HG03280 (cell line): Measurements from ENCODE around the gene NR2E3.

Source experiments
- ATAC-seq: cut with Tn5 transposase; IDR thresholded peaks from one replicate; pipeline ENCODE4 v1.9.1; 2021; ENCODE audit warnings: mild to moderate bottlenecking, moderate library complexity; ENCODE audit not compliant: unreplicated experiment

NR2E3 gene

GRCh38 chr15:71790081-71790480 is 20.3 kb upstream of the NR2E3 start:
- no peak for ATAC-seq

- no peak for ATAC-seq
Measured at GRCh38 chr15:71791975-71792374, 18.4 kb upstream of the NR2E3 start.

GRCh38 chr15:71792521-71792920 is 17.8 kb upstream of the NR2E3 start:
- no peak for ATAC-seq

- no peak for ATAC-seq
Measured at GRCh38 chr15:71798641-71799040, 11.7 kb upstream of the NR2E3 start.

GRCh38 chr15:71800190-71800589 is 10.2 kb upstream of the NR2E3 start:
- no peak for ATAC-seq

- no peak for ATAC-seq
Measured at GRCh38 chr15:71800835-71801745, 9.3 kb upstream of the NR2E3 start.

- ATAC-seq, result no peak
Measured at GRCh38 chr15:71801935-71802655, 8.3 kb upstream of the NR2E3 start.

GRCh38 chr15:71802770-71803169 is 7.6 kb upstream of the NR2E3 start:
- ATAC-seq, result no peak

- no peak for ATAC-seq
Measured at GRCh38 chr15:71804226-71804625, 6.1 kb upstream of the NR2E3 start.

- ATAC-seq, result no peak
Measured at GRCh38 chr15:71804695-71805470, 5.5 kb upstream of the NR2E3 start.

GRCh38 chr15:71806452-71806931 is 3.9 kb upstream of the NR2E3 start:
- ATAC-seq, result no peak

GRCh38 chr15:71807125-71807629 is 3.2 kb upstream of the NR2E3 start:
- no peak for ATAC-seq

- ATAC-seq, result no peak
Measured at GRCh38 chr15:71807691-71808091, 2.7 kb upstream of the NR2E3 start.

GRCh38 chr15:71808311-71809020 is 1.9 kb upstream of the NR2E3 start:
- ATAC-seq, result no peak

GRCh38 chr15:71809346-71809745 is 1.0 kb upstream of the NR2E3 start:
- ATAC-seq, result no peak

- ATAC-seq, result no peak
Measured at GRCh38 chr15:71811036-71811736, 832 bp downstream of the NR2E3 start.

GRCh38 chr15:71811752-71812735 is 1.7 kb downstream of the NR2E3 start:
- ATAC-seq, result no peak

GRCh38 chr15:71812966-71813722 is 2.8 kb downstream of the NR2E3 start:
- ATAC-seq, result no peak
